ENCODE measurements around the gene GPR137.

The GPR137 gene

GRCh38 chr11:64295760-64296159 is 10.1 kb downstream of the GPR137 start:
- Histone ChIP-seq H3K4me2 (ENCODE audit: low read length) (no peak overlapping the region), H3K36me3 (ENCODE audit: insufficient read depth, low read length) (no peaks in the 10 kb centered on the region), H3K79me2 (ENCODE audit: insufficient read depth, low read length) (no peaks in the 10 kb centered on the region), H2AFZ (ENCODE audit: low read length) (no peak overlapping the region), H3K4me3 (ENCODE audit: low read depth, low read length, poor library complexity, severe bottlenecking) (no peak overlapping the region), H3K27me3 (ENCODE audit: insufficient read depth, low read length) (peaks cover 5% of the 10 kb centered on the region; the same call in 1 of the 2 replicates), H3K27ac (ENCODE audit: low read depth, low read length, poor library complexity, severe bottlenecking) (no peak overlapping the region), H3K4me1 (ENCODE audit: insufficient read depth, low read length, severe bottlenecking) (peaks cover 6% of the 10 kb centered on the region), H4K20me1 (ENCODE audit: insufficient read depth, low read length) (no peaks in the 10 kb centered on the region), H3K9ac (ENCODE audit: low read length) (no peak overlapping the region), H3F3A (ENCODE audit: insufficient read depth, low read length) (no peaks in the 10 kb centered on the region), H3K9me2 (ENCODE audit: low read depth, low read length) (no peaks in the 10 kb centered on the region), H3K9me3 (ENCODE audit: low read length) (no peaks in the 10 kb centered on the region)
- TF ChIP-seq EZH2 (IDR thresholded peaks at IDR 0.05; ENCODE audit: borderline replicate concordance, low read length), result no peak
- TF ChIP-seq CTCF (IDR thresholded peaks at IDR 0.05; ENCODE audit: low read length), result no peak

GRCh38 chr11:64296236-64296635 is 10.6 kb downstream of the GPR137 start:
- Histone ChIP-seq H3K79me2 (ENCODE audit: insufficient read depth, low read length) (no peaks in the 10 kb centered on the region), H3K9me3 (ENCODE audit: low read length) (no peaks in the 10 kb centered on the region), H2AFZ (ENCODE audit: low read length) (no peak overlapping the region), H3K4me2 (ENCODE audit: low read length) (no peak overlapping the region), H3K9ac (ENCODE audit: low read length) (no peak overlapping the region), H3K27ac (ENCODE audit: low read depth, low read length, poor library complexity, severe bottlenecking) (no peak overlapping the region), H4K20me1 (ENCODE audit: insufficient read depth, low read length) (no peaks in the 10 kb centered on the region), H3K4me1 (ENCODE audit: insufficient read depth, low read length, severe bottlenecking) (peaks cover 7% of the 10 kb centered on the region), H3K9me2 (ENCODE audit: low read depth, low read length) (no peaks in the 10 kb centered on the region), H3K36me3 (ENCODE audit: insufficient read depth, low read length) (no peaks in the 10 kb centered on the region), H3K27me3 (ENCODE audit: insufficient read depth, low read length) (peaks cover under 1% of the 10 kb centered on the region; the same call in 1 of the 2 replicates), H3F3A (ENCODE audit: insufficient read depth, low read length) (no peaks in the 10 kb centered on the region), H3K4me3 (ENCODE audit: low read depth, low read length, poor library complexity, severe bottlenecking) (no peak overlapping the region)
- no peak for TF ChIP-seq EZH2 (IDR thresholded peaks at IDR 0.05; ENCODE audit: borderline replicate concordance, low read length)
- no peak for TF ChIP-seq CTCF (IDR thresholded peaks at IDR 0.05; ENCODE audit: low read length)

GRCh38 chr11:64296830-64297698 is 11.4 kb downstream of the GPR137 start:
- Histone ChIP-seq H3F3A (ENCODE audit: insufficient read depth, low read length) (no peaks in the 10 kb centered on the region), H2AFZ (ENCODE audit: low read length) (no peak overlapping the region), H3K9me2 (ENCODE audit: low read depth, low read length) (no peaks in the 10 kb centered on the region), H3K27me3 (ENCODE audit: insufficient read depth, low read length) (no peaks in the 10 kb centered on the region; the same call in 1 of the 2 replicates), H3K4me3 (ENCODE audit: low read depth, low read length, poor library complexity, severe bottlenecking) (no peak overlapping the region), H3K9ac (ENCODE audit: low read length) (no peak overlapping the region), H3K9me3 (ENCODE audit: low read length) (no peaks in the 10 kb centered on the region), H3K4me2 (ENCODE audit: low read length) (no peak overlapping the region), H3K36me3 (ENCODE audit: insufficient read depth, low read length) (no peaks in the 10 kb centered on the region), H3K79me2 (ENCODE audit: insufficient read depth, low read length) (no peaks in the 10 kb centered on the region), H4K20me1 (ENCODE audit: insufficient read depth, low read length) (no peaks in the 10 kb centered on the region), H3K4me1 (ENCODE audit: insufficient read depth, low read length, severe bottlenecking) (peaks cover 7% of the 10 kb centered on the region), H3K27ac (ENCODE audit: low read depth, low read length, poor library complexity, severe bottlenecking) (no peak overlapping the region)
- TF ChIP-seq EZH2 (IDR thresholded peaks at IDR 0.05; ENCODE audit: borderline replicate concordance, low read length), result no peak
- no peak for TF ChIP-seq CTCF (IDR thresholded peaks at IDR 0.05; ENCODE audit: low read length)

All from OCI-LY1 (cell line).